RWPE2 (cell line): ENCODE measurements around the gene TMEM175.

Experiments used
- ATAC-seq: fragments of 200-7000 bp; cut with Tn5 transposase; 3 replicates; pipeline ENCODE4 v1.9.1; 2021; ENCODE audit warnings: low read depth
- DNase-seq: peaks from one replicate; pipeline ENCODE4 v3.0.0-alpha.2; 2020; ENCODE audit warnings: low spot score
- H3K27ac ChIP-seq: fragments of 450-650 bp; 2 replicates; pipeline ENCODE4 v1.5.1; 2017; ENCODE audit warnings: mild to moderate bottlenecking; ENCODE audit not compliant: poor library complexity, severe bottlenecking
- H3K27me3 ChIP-seq: fragments of 250-450 bp; sonication (Bioruptor Pico); 2 replicates; pipeline ENCODE4 v1.5.1; 2021; ENCODE audit warnings: mild to moderate bottlenecking, moderate library complexity; ENCODE audit not compliant: insufficient read depth, poor library complexity, severe bottlenecking
- H3K36me3 ChIP-seq: fragments of 250-450 bp; sonication (Bioruptor Pico); 2 replicates; pipeline ENCODE4 v1.5.1; 2020; ENCODE audit warnings: low read depth, mild to moderate bottlenecking, moderate library complexity
- H3K4me1 ChIP-seq: fragments of 250-450 bp; sonication (Bioruptor Pico); 2 replicates; pipeline ENCODE4 v1.5.1; 2021; ENCODE audit warnings: mild to moderate bottlenecking, moderate library complexity; ENCODE audit not compliant: insufficient read depth, poor library complexity, severe bottlenecking
- H3K4me3 ChIP-seq: fragments of 250-450 bp; sonication (Bioruptor Pico); 2 replicates; pipeline ENCODE4 v1.5.1; 2021; ENCODE audit warnings: mild to moderate bottlenecking, moderate library complexity; ENCODE audit not compliant: severe bottlenecking
- H3K9me3 ChIP-seq: fragments of 250-450 bp; sonication (Bioruptor Pico); 2 replicates; pipeline ENCODE4 v1.5.1; 2021; ENCODE audit warnings: mild to moderate bottlenecking, moderate library complexity; ENCODE audit not compliant: severe bottlenecking
- TF ChIP-seq, protein P1 (sequence below): fragments of 450-650 bp; IDR thresholded peaks from one replicate; pipeline ENCODE4 v1.5.1; 2017; ENCODE audit warnings: mild to moderate bottlenecking, moderate library complexity; ENCODE audit not compliant: poor library complexity, severe bottlenecking

Gene TMEM175

GRCh38 chr4:965766-966134 lies 33.5 kb downstream of the TMEM175 start:
- Histone ChIP-seq H3K27ac (no peak overlapping the region), H3K27me3 (no peaks in the 10 kb centered on the region)
- no peak for ATAC-seq

GRCh38 chr4:966266-967112 lies 34.2 kb downstream of the TMEM175 start:
- no peak for ATAC-seq
- Histone ChIP-seq H3K27me3 (no peaks in the 10 kb centered on the region), H3K4me1 (no peaks in the 10 kb centered on the region), H3K9me3 (no peaks in the 10 kb centered on the region), H3K4me3 (no peak overlapping the region), H3K36me3 (peaks cover 7% of the 10 kb centered on the region; the same call in 1 of the 2 replicates), H3K27ac (no peak overlapping the region)
- DNase-seq = no peak
- TF ChIP-seq, protein P1, sequence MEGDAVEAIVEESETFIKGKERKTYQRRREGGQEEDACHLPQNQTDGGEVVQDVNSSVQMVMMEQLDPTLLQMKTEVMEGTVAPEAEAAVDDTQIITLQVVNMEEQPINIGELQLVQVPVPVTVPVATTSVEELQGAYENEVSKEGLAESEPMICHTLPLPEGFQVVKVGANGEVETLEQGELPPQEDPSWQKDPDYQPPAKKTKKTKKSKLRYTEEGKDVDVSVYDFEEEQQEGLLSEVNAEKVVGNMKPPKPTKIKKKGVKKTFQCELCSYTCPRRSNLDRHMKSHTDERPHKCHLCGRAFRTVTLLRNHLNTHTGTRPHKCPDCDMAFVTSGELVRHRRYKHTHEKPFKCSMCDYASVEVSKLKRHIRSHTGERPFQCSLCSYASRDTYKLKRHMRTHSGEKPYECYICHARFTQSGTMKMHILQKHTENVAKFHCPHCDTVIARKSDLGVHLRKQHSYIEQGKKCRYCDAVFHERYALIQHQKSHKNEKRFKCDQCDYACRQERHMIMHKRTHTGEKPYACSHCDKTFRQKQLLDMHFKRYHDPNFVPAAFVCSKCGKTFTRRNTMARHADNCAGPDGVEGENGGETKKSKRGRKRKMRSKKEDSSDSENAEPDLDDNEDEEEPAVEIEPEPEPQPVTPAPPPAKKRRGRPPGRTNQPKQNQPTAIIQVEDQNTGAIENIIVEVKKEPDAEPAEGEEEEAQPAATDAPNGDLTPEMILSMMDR = no peak

More at GRCh38 chr4:965766-966134, 33.5 kb downstream of the TMEM175 start:
- Histone ChIP-seq H3K4me3 (no peak overlapping the region), H3K9me3 (no peaks in the 10 kb centered on the region), H3K4me1 (no peaks in the 10 kb centered on the region), H3K36me3 (peaks cover 7% of the 10 kb centered on the region; the same call in 1 of the 2 replicates)
- no peak for DNase-seq
- TF ChIP-seq, protein P1 = no peak

DNA sequence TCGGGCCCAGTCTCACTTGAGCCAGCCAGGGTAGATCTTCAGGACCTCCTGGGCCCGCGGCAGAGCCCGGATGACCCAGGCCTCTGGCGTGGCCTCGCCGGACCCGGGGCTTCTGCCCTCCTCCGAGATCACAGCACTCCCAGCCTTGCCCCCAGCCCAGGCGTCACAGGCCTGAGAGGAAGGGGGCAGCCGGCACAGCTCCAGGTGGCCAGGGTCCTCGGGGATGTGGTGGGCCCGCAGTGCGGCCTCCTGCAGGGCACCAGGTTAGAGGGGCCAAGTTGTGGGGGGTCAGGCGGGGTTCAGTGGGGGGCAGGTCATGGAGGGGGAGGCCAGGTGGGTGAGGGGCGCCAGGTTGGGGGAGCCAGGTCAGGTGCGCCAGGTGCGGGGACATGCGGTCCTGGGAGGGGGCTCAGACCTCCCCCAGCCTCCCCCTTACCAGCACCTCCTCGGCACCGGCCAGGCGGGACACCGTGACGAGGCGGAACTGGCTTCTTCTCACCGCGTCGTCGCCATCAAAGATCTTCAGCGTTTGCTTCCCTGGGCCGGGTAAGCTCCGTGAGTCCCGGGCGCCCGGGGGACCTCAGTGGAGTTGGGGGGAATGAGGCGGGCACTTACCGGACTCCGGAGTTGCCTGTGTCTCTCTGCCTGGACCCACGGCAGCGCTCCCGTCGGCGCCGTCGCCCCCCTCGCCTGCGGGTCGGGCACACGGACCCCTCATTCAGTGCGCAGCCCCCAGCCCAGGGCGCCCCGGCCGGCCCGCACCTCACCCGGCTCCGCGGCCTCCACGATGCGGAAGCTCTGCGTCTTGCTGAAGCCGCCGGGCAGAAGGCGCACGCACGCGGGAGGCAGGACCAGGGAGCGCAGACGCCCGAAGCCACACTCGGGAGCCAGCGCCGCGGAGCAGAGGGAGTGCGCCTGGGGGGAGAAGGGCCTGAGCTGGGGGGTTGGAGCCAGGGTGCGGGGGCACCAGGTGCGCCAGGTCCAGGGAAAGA lies 35.1 kb downstream of the TMEM175 start:
- no peaks in the 10 kb centered on the region for H3K4me1 ChIP-seq
- H3K4me3 ChIP-seq = no peak overlapping the region
- no peaks in the 10 kb centered on the region for H3K27me3 ChIP-seq
- no peak overlapping the region for H3K27ac ChIP-seq
- peaks cover 2% of the 10 kb centered on the region; the same call in 1 of the 2 replicates for H3K36me3 ChIP-seq
- no peaks in the 10 kb centered on the region for H3K9me3 ChIP-seq
- DNase-seq (no peak), ATAC-seq (no peak)
- TF ChIP-seq, protein P1 = no peak

- TF ChIP-seq, protein P1 = no peak
- Histone ChIP-seq H3K9me3 (no peaks in the 10 kb centered on the region), H3K4me1 (no peaks in the 10 kb centered on the region), H3K27ac (no peak overlapping the region), H3K27me3 (no peaks in the 10 kb centered on the region), H3K36me3 (no peaks in the 10 kb centered on the region), H3K4me3 (no peak overlapping the region)
- DNase-seq (no peak), ATAC-seq (no peak)
These were observed 36.0 kb downstream of the TMEM175 start for GRCh38 chr4:968221-968620.
